Measurements from ENCODE around the gene IGF2BP2.
A peak's percentile ranks its signal among the peaks of the same experiment; 100 is the strongest.
"Not testable (repeated sequence)": the region's sequence is repeated elsewhere in the genome, so short reads cannot be mapped to it uniquely, and the experiment has no call there.

Gene IGF2BP2

DNA sequence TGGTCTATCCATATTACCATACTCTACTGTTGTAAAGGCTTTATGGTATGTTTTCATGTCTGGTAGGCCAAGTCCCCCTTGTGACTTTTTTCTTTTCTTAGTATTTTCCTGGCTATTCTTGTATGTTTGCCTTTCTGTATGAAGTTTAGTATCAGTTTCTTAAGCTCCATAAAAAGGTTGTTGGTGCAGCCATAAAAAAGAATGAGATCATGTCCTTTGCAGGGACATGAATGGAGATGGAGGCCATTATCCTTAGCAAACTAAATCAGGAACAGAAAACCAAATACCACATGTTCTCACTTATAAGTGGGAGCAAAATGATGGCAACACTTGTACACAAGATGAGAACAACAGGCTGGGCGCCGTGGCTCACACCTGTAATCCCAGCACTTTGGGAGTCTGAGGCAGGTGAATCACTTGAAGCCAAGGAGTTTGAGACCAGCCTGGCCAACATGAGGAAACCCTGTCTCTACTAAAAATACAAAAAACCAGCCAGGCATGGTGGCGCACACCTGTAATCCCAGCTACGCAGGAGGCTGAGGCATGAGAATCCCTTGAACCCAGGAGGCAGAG is 13.7 kb upstream of the IGF2BP2 start:
- not testable (repeated sequence) for DNase-seq (ENCODE audit: low read depth in 2 of 2)

DNA sequence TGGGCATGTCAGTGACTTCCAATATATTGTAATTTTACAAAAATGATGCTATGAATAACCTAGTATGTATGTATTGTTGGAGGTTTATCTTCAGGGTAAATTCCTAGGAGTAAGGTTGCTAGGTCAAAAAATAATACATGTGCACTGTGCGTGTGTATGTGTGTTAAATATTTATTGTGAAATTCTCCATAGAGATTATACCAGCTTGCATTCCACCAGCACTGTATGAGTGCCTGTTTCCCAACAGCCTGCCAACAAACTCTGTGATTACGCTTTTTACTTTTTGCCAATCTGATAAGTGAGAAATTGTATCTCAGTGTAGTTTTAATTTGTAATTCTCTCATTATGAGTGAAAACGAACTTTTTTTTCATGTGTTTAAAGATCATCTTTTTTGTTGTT is 12.6 kb upstream of the IGF2BP2 start:
- no peak for DNase-seq (ENCODE audit: low read depth in 2 of 2)

DNA sequence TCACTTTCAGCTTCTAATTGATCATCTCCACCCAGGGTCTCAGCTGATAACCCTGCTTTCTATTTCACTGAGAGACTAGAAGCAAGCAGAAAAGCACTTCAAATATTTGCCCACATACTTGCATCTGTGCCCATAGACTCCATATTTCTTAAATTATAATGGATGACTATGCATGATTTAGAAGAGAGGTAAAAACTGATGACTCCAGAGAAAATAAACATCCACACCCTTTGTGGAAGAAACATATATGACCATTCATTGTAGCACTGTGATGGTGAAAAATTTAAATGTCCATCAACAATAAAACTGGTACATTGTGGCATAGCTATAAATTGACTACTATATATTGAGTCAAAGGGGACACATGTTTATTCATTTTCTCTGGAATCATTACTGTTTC is 7.1 kb upstream of the IGF2BP2 start:
- DNase-seq (ENCODE audit: low read depth in 2 of 2), result no peak

DNA sequence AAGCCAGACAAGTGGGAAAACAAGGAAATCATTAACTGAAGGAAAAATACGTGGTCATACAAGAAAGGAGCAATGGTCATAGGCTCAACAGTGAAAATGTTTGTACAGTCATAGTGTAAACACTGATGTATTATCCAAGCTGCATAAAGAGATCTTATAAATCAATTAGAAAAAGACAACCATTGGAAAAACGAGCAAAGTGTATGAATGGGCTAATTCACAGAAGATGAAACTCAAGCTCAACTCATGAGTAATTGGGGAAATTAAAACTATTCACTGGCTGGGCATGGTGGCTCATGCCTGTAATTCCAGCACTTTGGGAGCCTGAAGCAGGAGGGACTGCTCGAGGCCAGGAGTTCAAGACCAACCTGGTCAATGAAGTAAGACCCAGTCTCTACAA is 6.4 kb upstream of the IGF2BP2 start:
- no peak for DNase-seq (ENCODE audit: low read depth in 2 of 2)

DNA sequence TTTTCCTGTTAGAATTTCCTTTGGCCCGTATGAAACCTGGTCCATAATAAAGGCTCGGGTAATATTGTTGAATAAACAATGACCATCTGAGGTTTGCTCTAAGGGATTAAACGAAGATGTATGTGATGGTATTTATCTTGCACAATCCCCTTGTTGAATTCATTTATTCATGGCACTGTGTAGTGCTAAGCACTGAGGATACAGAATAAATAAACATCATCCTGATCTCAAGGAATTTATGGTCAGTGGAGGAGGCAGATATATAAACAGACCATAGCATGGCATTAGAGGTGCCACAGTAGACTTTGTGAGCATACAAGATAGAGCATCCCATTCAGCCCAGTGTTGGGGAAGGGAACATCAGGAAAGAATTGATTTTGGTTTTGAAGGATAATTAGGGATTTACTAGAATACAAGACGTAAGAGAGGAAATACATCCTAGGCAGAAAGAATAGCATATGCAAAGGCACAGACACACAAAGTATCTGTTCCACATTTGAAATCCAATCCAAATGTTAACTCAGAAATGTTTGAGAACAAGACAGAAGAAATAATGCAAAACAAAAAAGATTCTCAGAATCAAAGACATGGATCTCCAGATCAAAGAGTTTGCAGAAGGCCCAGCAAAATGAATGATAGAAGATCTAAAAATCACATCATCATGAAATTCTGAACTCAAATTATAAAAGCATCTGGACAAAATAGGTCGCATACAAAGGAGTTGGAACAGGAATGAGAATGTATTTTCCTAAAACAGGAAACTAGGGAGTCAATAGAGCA is 5.4 kb upstream of the IGF2BP2 start:
- DNase-seq (ENCODE audit: low read depth in 2 of 2), result no peak

DNA sequence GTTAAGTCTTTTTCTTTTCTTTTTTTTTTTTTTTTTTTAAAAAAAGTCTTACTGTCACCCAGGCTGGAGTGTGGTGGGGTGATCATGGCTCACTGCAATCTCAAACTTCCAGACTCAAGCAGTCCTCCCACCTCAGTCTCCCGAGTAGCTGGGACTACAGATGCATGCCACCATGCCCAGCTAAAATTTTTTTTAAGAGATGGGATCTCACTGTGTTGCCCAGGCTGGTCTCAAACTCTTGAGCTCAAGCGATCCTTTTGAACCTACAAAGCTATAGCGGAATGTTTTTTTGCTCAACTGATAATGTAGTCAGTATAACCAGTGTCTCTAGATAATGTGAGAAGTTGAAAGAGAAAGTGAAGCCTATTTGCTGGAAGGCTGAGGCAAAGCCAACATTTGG is 3.9 kb upstream of the IGF2BP2 start:
- DNase-seq (ENCODE audit: low read depth in 2 of 2), result no peak

DNA sequence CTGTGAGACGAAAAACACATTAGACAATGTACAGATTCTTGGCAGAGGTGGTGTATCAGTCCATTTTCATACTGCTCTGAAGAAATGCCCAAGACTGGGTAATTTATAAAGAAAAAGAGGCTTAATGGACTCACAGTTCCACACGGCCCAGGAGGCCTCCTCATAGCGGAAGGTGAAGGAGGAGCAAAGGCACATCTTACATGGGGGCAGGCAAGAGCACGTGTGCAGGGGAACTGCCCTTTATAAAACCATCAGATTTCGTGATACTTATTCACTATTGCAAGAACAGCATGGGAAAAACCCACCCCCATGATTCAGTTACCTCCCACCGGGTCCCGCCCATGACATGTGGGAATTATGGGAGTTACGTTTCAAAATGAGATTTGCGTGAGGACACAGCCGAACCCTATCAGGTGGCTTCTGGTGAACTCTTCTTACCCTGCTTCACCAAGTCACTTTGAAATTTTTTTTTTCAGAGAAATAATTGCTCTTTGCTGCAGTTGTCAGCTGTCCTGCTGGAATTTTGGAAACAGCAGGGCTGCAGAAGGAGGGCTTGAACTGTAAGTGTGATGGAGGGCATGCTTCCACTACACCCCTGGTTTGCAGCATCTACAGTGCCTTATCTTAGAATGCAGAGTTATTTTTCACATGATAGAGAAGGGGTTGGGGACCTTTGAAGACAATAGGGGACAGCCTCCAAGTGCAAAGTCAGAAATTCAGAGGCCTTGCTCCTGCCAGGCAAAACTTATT is 2.9 kb upstream of the IGF2BP2 start:
- no peak for DNase-seq (ENCODE audit: low read depth in 2 of 2)

DNA sequence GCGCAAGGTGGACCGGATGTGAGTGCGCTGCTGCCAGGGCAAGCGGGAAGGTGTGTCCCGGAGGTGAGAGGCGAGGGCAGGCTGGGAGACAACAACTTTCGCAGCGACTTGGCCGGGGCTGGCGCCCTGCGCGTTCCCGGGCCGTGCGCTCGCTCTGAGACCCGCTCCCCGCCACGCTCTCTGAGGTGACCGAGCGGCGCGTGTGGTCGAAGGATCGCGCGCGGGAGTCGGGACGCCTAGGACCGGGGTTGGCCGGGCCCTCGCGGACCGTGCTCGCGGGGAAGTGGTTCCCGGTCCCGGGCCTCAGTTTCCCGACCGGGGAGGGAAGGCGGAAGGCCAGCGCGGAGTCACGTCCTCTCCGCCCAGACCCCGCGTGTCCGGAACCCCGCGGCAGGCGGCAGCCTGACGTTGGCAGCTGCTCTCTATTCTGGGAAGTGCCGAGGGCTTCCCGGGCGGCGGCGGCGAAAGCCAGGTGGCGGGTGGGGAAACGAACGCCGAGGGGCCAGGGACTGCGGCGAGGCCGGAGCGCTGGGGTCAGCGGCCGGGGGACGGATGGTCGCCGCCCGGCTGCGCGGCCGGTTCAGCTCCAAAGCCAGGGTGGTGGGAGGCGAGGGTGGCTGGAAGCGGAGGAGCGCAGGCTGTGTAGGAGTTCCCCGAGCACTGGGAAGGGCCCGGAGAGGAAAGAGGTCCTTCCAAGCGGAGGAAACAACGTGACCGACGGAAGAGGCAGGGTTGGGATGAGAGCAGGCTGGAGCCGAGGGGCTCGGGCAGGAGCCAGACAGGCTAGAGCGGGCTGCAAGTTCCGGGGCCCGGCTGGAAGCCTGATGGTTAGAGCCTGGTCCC is 1.0 kb upstream of the IGF2BP2 start:
- DNase-seq (ENCODE audit: low read depth in 2 of 2), result peak; percentile 16 to 21

DNA sequence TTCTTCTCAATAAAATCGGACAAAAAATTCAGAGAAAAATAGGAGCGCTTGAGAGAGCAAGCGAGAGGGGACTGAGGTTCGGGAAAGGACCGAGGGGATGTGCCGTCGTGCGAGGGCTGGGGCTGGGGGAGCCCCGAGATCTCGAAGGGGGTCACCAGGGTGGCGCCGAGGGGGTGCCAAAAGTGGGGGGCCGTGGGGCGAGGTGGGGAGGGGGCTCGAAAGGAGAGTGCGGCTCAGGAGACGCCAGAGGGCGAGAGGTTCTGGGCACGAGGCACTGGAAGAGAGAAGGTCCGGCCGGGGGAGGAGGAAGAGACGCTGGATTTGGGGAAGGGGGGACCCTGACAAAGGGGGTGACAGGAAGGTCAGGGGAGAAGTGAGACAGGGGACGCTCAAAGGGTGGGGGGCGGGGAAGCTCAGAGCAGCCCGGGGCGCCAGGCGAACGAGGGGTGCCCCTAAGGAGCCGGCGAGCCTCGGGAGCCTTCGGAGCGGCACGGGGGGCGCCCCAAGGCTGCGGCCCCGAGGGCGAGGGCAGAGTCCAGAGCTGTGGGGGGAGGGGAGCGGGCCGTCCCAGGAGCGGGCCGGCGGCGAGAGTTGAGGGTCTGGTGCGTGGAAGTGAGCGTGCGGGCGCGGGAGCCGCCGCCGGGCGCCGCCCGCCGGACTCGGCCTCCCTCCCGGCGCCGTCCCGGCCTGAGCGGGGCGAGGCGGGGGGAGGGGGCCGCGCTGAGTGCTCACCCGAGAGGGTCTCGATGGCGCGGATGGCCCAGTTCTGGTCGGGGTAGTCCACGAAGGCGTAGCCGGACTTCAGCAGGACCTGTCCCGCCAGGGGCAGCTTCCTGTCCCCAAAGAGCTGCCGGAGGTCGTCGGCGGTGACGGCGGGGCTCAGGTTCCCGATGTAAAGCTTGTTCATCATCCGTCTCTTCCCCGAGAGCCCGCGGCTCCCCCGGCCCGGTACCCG is 514 bp downstream of the IGF2BP2 start:
- peak in 1 of 2 donors; percentile 14 for DNase-seq (ENCODE audit: low read depth in 2 of 2)

DNA sequence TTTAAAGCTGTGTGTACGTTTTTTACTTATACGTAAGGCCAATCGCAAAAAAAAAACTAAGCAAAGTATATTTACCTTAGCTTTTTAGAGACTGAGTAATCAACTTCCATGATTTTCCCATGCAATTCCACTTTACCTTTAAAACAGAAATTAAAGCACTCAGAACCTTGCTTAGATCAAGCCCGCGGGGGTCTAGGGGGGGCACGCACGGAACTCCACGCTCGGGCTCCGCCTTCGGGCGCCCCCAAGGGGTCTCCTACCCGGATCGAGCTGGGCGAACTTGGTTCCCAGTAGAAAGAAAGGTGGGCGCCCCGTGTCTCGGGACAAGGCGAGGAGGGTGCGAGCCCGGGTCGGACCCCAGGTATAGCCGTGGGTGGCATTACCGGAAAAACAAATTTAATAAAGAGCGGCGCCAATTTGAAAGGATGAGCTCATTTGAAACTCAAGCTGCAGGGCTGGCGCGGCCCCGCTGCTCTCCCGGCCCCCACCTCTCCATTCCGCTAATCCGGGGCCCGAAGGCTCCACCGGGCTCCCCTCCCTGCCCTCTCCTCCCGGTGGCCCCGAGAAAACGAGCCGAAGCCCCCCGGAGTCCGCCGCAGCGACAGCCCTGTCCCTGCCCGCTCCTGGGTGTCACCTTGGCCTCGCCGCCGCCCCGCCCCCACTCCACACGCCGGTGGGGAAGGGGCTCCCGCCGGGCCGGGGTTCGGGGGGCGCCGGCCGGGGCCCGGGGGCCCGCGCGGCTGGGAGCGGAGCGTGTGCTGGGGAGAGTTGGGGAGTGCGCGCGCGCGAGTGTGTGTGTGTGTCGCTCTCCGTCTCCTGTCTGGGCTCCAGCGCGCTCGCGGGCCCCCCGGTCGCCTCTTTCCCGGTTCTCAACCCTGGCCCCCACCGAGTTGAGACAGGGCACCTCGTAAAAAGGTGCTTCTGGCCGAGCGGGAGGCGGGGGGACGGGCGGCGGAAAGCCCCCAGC is 1.5 kb downstream of the IGF2BP2 start:
- DNase-seq (ENCODE audit: low read depth in 2 of 2), result peak in 1 of 2 donors; percentile 23

DNA sequence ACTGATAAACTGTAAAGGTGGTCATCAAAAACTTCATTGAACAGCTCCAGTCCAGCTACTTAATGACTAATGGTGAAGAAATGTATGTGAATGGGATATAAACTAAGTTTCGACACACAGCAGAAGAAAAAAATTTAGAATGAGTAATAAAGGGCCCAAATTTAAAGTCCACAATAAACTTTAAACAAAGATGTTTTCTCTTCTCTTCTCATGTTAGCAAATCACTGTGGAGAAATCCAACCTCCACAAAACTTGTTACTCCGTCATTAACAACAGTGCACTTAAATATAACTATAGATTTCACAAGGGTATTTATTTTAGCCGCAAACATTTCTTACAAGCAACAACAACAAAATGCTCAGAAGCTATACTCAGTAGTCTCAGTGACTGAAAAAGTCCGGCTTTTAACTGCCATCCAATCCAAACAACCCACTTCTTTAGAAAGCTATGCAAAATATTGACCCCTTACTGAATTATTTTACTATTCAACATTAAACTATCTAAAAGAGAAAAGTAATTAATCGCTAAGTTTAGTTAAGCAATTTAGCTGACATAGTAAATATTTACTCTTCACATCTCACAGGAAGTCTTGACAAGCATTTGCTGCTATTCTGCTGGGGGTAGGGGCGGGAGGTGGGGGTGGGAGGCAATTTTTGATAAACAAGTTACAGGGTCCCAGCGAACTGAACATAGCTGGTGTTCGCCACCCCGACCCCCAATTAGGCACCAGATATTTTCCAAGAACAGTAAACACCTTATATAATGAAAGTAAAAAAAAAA is 2.4 kb downstream of the IGF2BP2 start:
- DNase-seq (ENCODE audit: low read depth in 2 of 2), result no peak

DNA sequence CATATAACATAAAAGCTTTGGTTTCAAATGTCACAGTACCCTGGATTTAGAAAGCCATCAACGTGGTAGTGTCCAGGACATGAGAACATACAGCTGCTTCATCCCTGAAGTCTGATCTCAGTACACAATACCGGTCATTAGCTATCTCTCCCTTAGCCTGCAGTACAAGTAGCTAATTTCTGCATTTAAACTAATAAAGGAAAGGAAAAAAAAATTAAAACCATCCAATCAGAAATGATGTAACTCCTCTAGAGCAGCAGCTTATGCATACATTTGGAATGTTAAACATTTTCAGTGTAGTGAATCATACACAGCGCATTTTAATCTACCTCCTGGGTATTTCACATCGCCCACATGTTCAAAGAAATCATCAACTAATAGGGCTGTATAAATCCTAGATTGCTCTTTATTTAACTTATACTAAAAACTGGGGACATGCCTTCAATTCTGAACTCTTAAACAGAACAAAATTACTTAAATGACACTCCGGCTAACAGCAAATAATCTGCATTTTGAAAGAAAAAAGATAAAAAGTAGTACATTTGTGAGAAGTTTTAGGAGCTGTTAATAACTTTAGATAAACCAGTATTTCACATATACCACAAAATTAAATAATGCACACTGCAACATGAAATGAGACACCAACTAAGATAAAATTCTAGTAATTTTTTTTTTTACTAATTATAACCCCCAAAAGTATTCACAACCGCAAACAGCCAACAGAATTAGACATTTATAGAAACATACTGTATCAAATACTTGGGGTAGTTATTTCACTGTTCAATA is 3.7 kb downstream of the IGF2BP2 start:
- no peak for DNase-seq (ENCODE audit: low read depth in 2 of 2)

DNA sequence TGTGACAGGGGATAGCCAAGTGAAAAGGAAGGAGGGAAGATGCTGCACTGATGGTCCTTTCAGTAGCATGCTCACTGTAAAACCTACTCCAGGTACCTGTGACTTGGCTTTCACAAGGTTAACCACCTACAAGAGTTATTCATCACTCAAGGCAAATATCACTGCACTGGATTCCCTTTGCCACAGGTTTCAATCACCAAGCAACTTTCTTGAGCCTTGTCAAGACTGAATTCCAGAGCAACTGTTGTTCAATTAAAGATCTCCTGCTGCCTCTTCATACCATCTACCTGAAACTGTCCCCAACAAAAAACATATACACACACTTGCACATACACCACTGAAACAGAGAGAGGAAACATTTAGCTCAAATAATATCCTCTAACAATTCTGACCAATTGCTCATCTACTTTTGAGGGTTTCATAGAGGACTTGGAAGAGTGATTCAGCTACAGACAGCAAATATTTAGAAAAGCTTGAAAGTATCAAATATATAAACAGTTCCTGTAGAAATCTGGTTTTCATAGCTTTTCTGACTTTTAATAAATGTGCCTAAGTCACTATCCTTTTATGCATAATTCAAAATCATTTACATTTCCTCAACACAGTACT is 6.5 kb downstream of the IGF2BP2 start:
- DNase-seq (ENCODE audit: low read depth in 2 of 2), result no peak

DNA sequence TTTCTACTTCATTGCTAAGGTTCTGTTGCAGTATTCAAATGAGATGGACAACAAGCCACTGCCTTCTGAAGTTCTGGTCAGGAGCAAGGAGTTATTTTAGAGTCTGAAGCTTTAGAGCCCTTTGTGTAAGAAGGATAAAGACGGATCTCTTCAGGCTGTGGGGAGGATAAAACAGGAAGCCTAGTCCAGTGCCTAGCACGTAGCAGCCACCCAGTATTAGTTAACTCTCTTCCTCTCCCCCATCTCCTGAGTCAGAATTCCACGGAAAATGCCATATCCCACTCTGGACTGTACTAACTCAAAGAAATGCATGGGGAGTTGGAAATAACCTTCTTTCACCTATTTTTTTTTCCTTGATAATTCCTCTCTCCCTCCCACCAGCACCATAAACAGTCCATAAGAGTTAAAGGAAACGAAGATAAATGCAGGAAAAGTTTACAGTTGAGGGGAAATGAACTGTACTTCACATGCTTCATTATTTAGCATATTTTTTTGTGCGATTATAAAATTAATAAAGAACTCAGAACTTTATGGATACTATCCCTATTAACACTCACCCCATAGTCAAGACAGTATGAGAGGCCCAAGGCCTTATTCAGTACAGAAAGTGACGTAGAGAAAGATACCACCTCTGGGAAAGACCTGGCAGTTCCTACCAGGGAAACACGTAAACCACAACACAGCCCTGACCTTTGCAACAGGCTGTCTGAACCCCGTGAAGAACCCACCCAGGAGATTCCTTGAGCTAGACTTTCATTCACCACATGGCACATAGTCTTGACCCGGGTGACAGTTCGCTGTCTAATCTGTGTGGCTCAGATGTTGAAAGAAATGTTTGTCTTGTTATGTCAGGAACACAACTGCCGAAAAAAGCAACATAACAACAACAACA is 9.2 kb downstream of the IGF2BP2 start:
- no peak for DNase-seq (ENCODE audit: low read depth in 2 of 2)

DNA sequence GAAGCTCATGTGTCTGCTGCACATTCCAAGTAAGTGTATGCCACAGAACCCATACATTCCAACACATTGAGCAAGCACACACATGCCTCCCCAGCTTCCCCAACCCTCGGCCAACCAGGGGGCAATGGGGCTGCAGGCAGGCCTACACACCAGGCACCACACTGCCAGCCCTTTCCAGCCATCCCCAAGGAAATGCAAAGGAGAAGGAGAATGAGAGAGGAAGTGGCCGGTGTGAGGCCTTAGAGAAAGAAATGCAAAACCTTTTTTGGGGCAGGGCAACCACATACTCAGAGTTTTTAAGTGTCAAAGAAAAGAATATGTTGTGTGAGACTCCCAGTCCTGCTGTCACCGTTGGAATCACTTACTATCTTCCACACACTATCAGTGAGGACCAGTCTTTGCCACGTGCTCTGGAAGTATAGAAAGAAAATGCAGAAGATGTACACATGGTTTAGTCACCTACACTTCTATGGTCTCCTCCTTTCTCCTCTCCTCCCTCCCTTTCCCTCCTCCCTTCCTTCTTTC is 11.1 kb downstream of the IGF2BP2 start:
- DNase-seq (ENCODE audit: low read depth in 2 of 2), result no peak

DNA sequence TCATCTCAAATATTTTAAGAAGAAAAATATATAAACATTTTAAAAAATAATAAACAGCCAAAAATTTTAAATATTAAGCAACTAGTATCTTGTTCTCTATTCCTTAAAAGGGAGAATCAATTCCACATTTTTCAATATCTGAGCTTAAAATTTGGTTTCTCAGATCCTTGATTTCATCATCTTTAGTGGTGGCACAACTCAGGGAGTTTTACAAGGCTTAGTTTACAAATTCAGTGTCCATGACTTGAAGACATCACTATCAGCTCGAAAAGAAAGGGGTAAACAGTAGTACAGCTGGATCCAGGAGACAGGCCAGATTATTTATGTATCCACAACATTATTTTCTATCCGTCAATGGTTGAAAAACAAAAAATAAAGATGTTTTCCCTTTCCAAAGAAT is 11.6 kb downstream of the IGF2BP2 start:
- no peak for DNase-seq (ENCODE audit: low read depth in 2 of 2)

All from stimulated activated CD4-positive, alpha-beta T cell treated with anti-CD3 and anti-CD28 coated beads, Interleukin-1b, Interleukin-23, amount 100 ng/mL, for 4 hours (primary cell).